ENCODE data around the gene EYA2. TPM values are rescaled to one million over a fixed set of nuclear protein-coding genes. Genes with fewer than 3 reads are reported as not detected.
A peak's percentile ranks its signal among the peaks of the same experiment; 100 is the strongest.

The EYA2 gene
- total and polyA plus RNA-seq, 11 donors = 0.30 to 4.2 (median 0.70) TPM

DNA sequence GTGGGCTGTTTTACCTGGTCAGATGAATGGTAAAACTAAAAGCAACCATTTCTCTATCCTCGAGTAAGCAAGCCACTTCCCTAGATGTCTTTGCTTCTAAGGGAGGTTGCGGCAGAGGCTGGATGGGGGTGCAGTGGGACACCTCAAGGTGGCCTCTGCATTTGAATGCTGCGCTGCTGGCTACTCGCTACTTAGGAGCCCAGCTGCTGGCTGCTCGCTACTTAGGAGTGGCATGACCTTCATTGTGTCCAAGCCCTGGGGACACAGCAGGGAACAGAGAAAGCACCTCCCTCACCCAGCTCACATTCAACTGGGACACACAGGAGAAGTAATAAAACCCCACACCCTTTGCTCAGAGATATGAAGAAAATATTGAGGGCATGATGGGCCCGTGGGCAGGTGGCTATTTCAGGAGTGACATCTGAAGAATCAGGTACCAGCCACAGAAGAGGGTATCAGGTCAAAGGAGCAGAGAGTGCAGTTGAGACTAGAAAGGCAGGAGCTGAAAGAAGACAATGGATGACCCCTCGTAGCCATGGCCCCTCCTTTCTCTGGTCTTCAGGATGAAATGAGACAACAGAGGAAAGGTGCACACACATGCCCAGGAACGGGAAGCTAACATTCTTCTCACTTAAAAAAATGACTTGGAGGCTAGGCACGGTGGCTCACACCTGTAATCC, 312.5 kb downstream of the EYA2 start:
- 73 to 80% (median 78%) methylated on average over 8 to 9 of the region's 9 CpGs for WGBS, 4 donors
- H3K9me3 ChIP-seq = no peaks in the 10 kb centered on the region
- intact Hi-C loops (cut with DNase I) = loop anchor here in 4 of 10 donors (5.0 kb wide), 5 partner anchors 55 to 420 kb away; no protein-coding TSS in a partner anchor
- no peak overlapping the region for H3K4me3 ChIP-seq
- ATAC-seq (peak; percentile 20 to 56 (median 51)), DNase-seq (no peak)
- peaks cover 0 to 41% (median 39%) of the 10 kb centered on the region in 9 donors for H3K36me3 ChIP-seq
- no peaks in the 10 kb centered on the region for H3K27me3 ChIP-seq
- no peak for TF ChIP-seq POLR2A (IDR thresholded peaks at IDR 0.05)
- TF ChIP-seq, protein P1, sequence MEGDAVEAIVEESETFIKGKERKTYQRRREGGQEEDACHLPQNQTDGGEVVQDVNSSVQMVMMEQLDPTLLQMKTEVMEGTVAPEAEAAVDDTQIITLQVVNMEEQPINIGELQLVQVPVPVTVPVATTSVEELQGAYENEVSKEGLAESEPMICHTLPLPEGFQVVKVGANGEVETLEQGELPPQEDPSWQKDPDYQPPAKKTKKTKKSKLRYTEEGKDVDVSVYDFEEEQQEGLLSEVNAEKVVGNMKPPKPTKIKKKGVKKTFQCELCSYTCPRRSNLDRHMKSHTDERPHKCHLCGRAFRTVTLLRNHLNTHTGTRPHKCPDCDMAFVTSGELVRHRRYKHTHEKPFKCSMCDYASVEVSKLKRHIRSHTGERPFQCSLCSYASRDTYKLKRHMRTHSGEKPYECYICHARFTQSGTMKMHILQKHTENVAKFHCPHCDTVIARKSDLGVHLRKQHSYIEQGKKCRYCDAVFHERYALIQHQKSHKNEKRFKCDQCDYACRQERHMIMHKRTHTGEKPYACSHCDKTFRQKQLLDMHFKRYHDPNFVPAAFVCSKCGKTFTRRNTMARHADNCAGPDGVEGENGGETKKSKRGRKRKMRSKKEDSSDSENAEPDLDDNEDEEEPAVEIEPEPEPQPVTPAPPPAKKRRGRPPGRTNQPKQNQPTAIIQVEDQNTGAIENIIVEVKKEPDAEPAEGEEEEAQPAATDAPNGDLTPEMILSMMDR (IDR thresholded peaks at IDR 0.05) = no peak
- peaks cover 0 to 9% (median 3%) of the 10 kb centered on the region in 12 donors for H3K4me1 ChIP-seq
- no peak overlapping the region for H3K27ac ChIP-seq

DNA sequence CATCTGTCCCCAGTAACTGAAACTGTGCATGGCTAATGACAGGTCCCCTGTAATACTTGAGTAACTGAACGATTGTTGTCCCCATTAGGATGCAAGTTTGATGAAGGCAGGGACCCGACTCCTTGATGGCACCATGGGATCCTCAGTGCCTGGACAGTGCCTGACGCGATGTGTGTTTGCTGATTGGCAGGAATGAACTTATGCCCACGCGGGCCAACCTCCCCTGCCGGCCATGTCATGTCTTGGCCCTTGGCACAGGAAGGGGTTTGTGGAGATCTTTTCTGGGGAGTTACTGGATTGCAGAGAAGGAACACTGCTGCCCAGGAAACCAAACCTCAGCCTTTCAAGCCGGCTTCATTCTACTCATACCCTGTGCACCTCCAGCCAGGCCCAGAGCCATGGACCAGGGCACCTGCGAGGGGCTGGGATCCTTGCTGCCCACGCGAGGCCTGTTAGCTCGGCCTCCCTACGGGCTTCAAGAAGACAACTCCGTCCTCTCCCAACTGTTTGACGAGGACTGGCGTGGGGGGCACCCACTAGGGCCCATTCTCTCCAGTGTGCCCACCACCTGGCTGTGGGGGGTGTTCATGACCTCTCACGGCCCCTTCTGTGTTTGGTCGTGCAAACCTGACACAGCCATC, 314.0 kb downstream of the EYA2 start:
- ATAC-seq = no peak
- no peaks in the 10 kb centered on the region for H3K9me3 ChIP-seq
- H3K4me1 ChIP-seq = peaks cover 0 to 22% (median 7%) of the 10 kb centered on the region in 12 donors
- no peak for DNase-seq
- WGBS, 4 donors = 93 to 98% (median 95%) methylated on average over 13 to 18 of the region's 18 CpGs
- no peak overlapping the region for H3K4me3 ChIP-seq
- intact Hi-C loops (cut with DNase I) = loop anchor here in 4 of 10 donors (5.0 kb wide), 5 partner anchors 54 to 419 kb away; no protein-coding TSS in a partner anchor
- TF ChIP-seq, protein P1 (IDR thresholded peaks at IDR 0.05) = no peak
- no peak for TF ChIP-seq POLR2A (IDR thresholded peaks at IDR 0.05)
- peaks cover 0 to 55% (median 47%) of the 10 kb centered on the region in 9 donors for H3K36me3 ChIP-seq
- no peak overlapping the region for H3K27ac ChIP-seq
- no peaks in the 10 kb centered on the region for H3K27me3 ChIP-seq

DNA sequence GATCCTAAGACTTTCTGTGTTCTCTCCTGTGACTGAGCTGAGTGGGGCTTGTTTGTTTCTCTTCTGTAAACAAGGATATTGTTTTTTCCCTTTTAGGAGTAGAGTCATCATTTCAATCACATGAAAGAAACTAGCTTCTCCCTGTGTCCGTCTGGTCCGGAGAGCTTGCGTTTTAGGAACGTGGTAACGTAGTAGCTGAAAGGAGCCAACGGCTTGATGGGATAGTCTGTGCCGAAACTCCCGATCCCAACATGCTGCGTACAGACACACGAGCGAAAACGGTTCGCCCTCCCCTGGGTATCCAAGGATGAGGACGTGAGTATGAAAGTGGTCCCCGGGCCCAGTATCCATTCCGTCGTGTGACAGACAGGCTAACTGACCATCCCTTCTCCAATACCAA, 315.3 kb downstream of the EYA2 start:
- H3K36me3 ChIP-seq = peaks cover 0 to 66% (median 57%) of the 10 kb centered on the region in 9 donors
- intact Hi-C loops (cut with DNase I) = loop anchor here in 6 of 10 donors (5.0 kb wide), 6 partner anchors 47 to 417 kb away; no protein-coding TSS in a partner anchor
- H3K4me1 ChIP-seq = peaks cover 0 to 31% (median 8%) of the 10 kb centered on the region in 12 donors
- ATAC-seq (no peak), DNase-seq (no peak)
- 93 to 95% (median 95%) methylated on average over 17 of the region's 17 CpGs for WGBS, 4 donors
- TF ChIP-seq, protein P1 (IDR thresholded peaks at IDR 0.05) = no peak
- no peak for TF ChIP-seq POLR2A (IDR thresholded peaks at IDR 0.05)
- H3K27me3 ChIP-seq = no peaks in the 10 kb centered on the region
- no peak overlapping the region for H3K27ac ChIP-seq
- no peaks in the 10 kb centered on the region for H3K9me3 ChIP-seq
- no peak overlapping the region for H3K4me3 ChIP-seq

DNA sequence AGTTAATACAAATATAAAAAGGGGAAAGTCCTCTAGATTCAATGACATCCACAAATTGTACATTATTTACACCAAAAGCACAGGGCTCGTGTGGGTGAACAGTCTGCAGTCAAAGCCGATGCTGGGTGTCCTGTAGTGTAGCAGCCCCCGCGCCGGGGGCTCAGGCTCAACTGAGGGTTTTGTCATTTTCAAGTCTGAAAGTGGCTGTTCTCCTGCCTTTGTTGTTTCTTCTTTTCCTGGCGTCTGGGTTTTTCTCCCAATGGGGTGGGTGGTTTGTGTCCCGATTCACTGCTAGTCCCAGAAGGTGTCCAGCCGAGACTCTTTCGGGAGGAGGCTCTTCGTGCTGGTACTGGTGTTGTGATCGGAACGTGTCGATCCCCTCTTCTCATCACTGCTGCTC, 315.8 kb downstream of the EYA2 start:
- ATAC-seq (no peak), DNase-seq (no peak)
- Histone ChIP-seq H3K4me1 (peaks cover 0 to 31% (median 8%) of the 10 kb centered on the region in 12 donors), H3K36me3 (peaks cover 0 to 68% (median 59%) of the 10 kb centered on the region in 9 donors), H3K27ac (no peak overlapping the region), H3K27me3 (no peaks in the 10 kb centered on the region), H3K9me3 (no peaks in the 10 kb centered on the region), H3K4me3 (no peak overlapping the region)
- intact Hi-C loops (cut with DNase I) = loop anchor here in 2 of 10 donors (5.0 kb wide), 2 partner anchors 47 to 52 kb away; no protein-coding TSS in a partner anchor
- 94 to 95% (median 95%) methylated on average over 13 of the region's 13 CpGs for WGBS, 4 donors
- TF ChIP-seq, protein P1 (IDR thresholded peaks at IDR 0.05) = no peak
- no peak for TF ChIP-seq POLR2A (IDR thresholded peaks at IDR 0.05)

All from heart left ventricle (tissue), 16 donors.